HepG2 (cell line): ENCODE data around the gene ELAPOR1. TPM values are rescaled to one million over a fixed set of nuclear protein-coding genes. Genes with fewer than 3 reads are reported as not detected.
A peak's percentile ranks its signal among the peaks of the same experiment; 100 is the strongest.

ENCODE experiments used
- ADNP ChIP-seq: sonication (generic); formaldehyde crosslinking; IDR thresholded peaks from 2 replicates; pipeline ENCODE4 v1.4.0; 2020; ENCODE audit warnings: missing genetic modification reagents
- AGO2 ChIP-seq: fragments of 200-400 bp; formaldehyde crosslinking; optimal IDR thresholded peaks from 2 replicates; pipeline ENCODE3; 2017; ENCODE audit warnings: mild to moderate bottlenecking, low read depth, low read length, moderate library complexity
- CCDC6 ChIP-seq: sonication (generic); formaldehyde crosslinking; IDR thresholded peaks from 2 replicates; pipeline ENCODE4 v1.8.1; 2022; ENCODE audit warnings: mild to moderate bottlenecking, missing genetic modification reagents, moderate library complexity
- CEBPB ChIP-seq: IDR thresholded peaks from 2 replicates; pipeline ENCODE4 v1.6.1; 2011; ENCODE audit warnings: low read depth, low read length, improper control_type of control experiment, borderline replicate concordance
- GABPA ChIP-seq, 2 experiments: IDR thresholded peaks; 2 replicates each; pipeline ENCODE4 v1.6.1; 2011 to 2016; ENCODE audit warnings: low read depth in 2 of 2, low read length in 1 of 2, missing biosample characterization in 1 of 2, missing genetic modification characterization in 1 of 2
- GTF3A ChIP-seq: sonication (generic); formaldehyde crosslinking; conservative IDR thresholded peaks from 2 replicates; pipeline ENCODE4 v1.4.0; 2020; ENCODE audit warnings: mild to moderate bottlenecking, missing genetic modification reagents
- JARID2 ChIP-seq: sonication (generic); formaldehyde crosslinking; IDR thresholded peaks from 2 replicates; pipeline ENCODE4 v1.8.1; 2023; ENCODE audit warnings: missing genetic modification reagents, inconsistent platforms; ENCODE audit not compliant: insufficient replicate concordance
- NFKBIZ ChIP-seq: IDR thresholded peaks from 2 replicates; pipeline ENCODE4 v1.6.1; 2018; ENCODE audit warnings: missing genetic modification reagents, missing compliant biosample characterization
- ONECUT2 ChIP-seq: sonication (generic); formaldehyde crosslinking; IDR thresholded peaks from 2 replicates; pipeline ENCODE4 v1.4.0; 2020; ENCODE audit warnings: missing genetic modification reagents
- POLR2AphosphoS2 ChIP-seq: IDR thresholded peaks from 2 replicates; pipeline ENCODE4 v1.6.1; 2011; ENCODE audit warnings: low read depth, low read length, improper control_type of control experiment
- RBAK ChIP-seq: sonication (generic); formaldehyde crosslinking; IDR thresholded peaks from 2 replicates; pipeline ENCODE4 v1.5.1; 2020; ENCODE audit warnings: mild to moderate bottlenecking, missing genetic modification reagents
- SAP130 ChIP-seq: IDR thresholded peaks from 2 replicates; pipeline ENCODE4 v1.6.1; 2016; ENCODE audit warnings: low read depth
- ZBTB42 ChIP-seq: sonication (generic); formaldehyde crosslinking; IDR thresholded peaks from 2 replicates; pipeline ENCODE4 v1.5.0; 2020; ENCODE audit warnings: mild to moderate bottlenecking, missing genetic modification reagents
- ZFP62 ChIP-seq: sonication (generic); formaldehyde crosslinking; IDR thresholded peaks from 2 replicates; pipeline ENCODE4 v1.4.0; 2020; ENCODE audit warnings: missing genetic modification reagents
- ZFP82 ChIP-seq: sonication (generic); formaldehyde crosslinking; IDR thresholded peaks from 2 replicates; pipeline ENCODE4 v1.5.1; 2020; ENCODE audit warnings: mild to moderate bottlenecking, missing genetic modification reagents, borderline replicate concordance
- ZMYM3 ChIP-seq: sonication (generic); formaldehyde crosslinking; IDR thresholded peaks from 2 replicates; pipeline ENCODE4 v1.5.1; 2020; ENCODE audit warnings: mild to moderate bottlenecking, missing genetic modification reagents
- ZNF142 ChIP-seq: sonication (generic); formaldehyde crosslinking; IDR thresholded peaks from 2 replicates; pipeline ENCODE4 v1.4.0; 2020; ENCODE audit warnings: missing genetic modification reagents
- ZNF205 ChIP-seq: IDR thresholded peaks from 2 replicates; pipeline ENCODE4 v1.6.1; 2018; ENCODE audit warnings: missing biosample characterization, missing genetic modification reagents
- ZNF3 ChIP-seq: IDR thresholded peaks from 2 replicates; pipeline ENCODE4 v1.7.0; 2017; ENCODE audit warnings: inconsistent platforms
- ZNF607 ChIP-seq: sonication (generic); formaldehyde crosslinking; IDR thresholded peaks from 2 replicates; pipeline ENCODE4 v1.5.1; 2020; ENCODE audit warnings: missing genetic modification reagents, mild to moderate bottlenecking, borderline replicate concordance
- ZNF720 ChIP-seq: sonication (generic); formaldehyde crosslinking; IDR thresholded peaks from 2 replicates; pipeline ENCODE4 v1.4.0; 2020; ENCODE audit warnings: missing genetic modification reagents
- ZNF883 ChIP-seq: sonication (generic); formaldehyde crosslinking; IDR thresholded peaks from 2 replicates; pipeline ENCODE4 v1.5.1; 2020; ENCODE audit warnings: mild to moderate bottlenecking, missing genetic modification reagents; ENCODE audit errors: not compliant biosample characterization
- ZSCAN29 ChIP-seq: sonication (generic); formaldehyde crosslinking; conservative IDR thresholded peaks from 2 replicates; pipeline ENCODE4 v1.4.0; 2020; ENCODE audit warnings: mild to moderate bottlenecking, missing genetic modification reagents
- polyA plus RNA-seq, 8 experiments: library from polyadenylated mRNA; depleted of rRNA in 3 of 8; stranded (reverse) in 7 of 8; unstranded in 1 of 8; fragments of >200 nt; fragmentation: Illumina TruSeq in 4 of 8; extraction: Trizol in 4 of 8; gene quantifications; 2 replicates each; pipeline versions ENCODE4 v1.2.1 to v1.2.3, GENCODE V29; 2011 to 2016; ENCODE audit warnings: low read depth in 4 of 8, missing spikeins in 1 of 8, mixed read lengths in 1 of 8; ENCODE audit not compliant: insufficient read depth in 1 of 8
- total RNA-seq, 5 experiments: library from RNA; depleted of rRNA; stranded (reverse); fragments of >200 nt; fragmentation: Illumina TruSeq; extraction: Trizol; gene quantifications; 2 replicates each; pipeline ENCODE4 v1.2.3, GENCODE V29; 2016; ENCODE audit warnings: low read depth in 1 of 5
- TF ChIP-seq, protein P1 (sequence below): sonication (generic); formaldehyde crosslinking; IDR thresholded peaks from 2 replicates; pipeline ENCODE4; 2020; ENCODE audit warnings: missing genetic modification reagents, mild to moderate bottlenecking, borderline replicate concordance

The ELAPOR1 gene
- total and polyA plus RNA-seq, 2 of the 13 experiments (the other 11 are each of a cell fraction or from before 2014, with no cell fraction given): 0.13 to 0.20 TPM

- TF ChIP-seq GABPA (IDR thresholded peaks at IDR 0.05; ENCODE audit: low read depth, low read length) (no peak), GABPA (CRISPR knock-in tag; IDR thresholded peaks at IDR 0.05; ENCODE audit: low read depth) (no peak), ZFP62 (no peak), ZNF607 (no peak), ZSCAN29 (CRISPR knock-in tag) (0 out of 2 replicates have a peak, but pooled peaks have one; percentile 75), ZNF142 (no peak), ZNF883 (CRISPR knock-in tag) (no peak), ZNF205 (CRISPR knock-in tag) (no peak), ZBTB42 (no peak), JARID2 (CRISPR knock-in tag) (no peak), CCDC6 (CRISPR knock-in tag) (no peak), AGO2 (no peak), CEBPB (peak; percentile 32; the same call in 1 of the 2 replicates), ZMYM3 (CRISPR knock-in tag) (peak; percentile 100), SAP130 (CRISPR knock-in tag) (peak; percentile 50; the same call in 1 of the 2 replicates), ZNF720 (CRISPR knock-in tag) (no peak), GTF3A (no peak), ONECUT2 (CRISPR knock-in tag) (no peak), NFKBIZ (no peak), RBAK (CRISPR knock-in tag) (no peak), POLR2AphosphoS2 (no peak), ADNP (CRISPR knock-in tag) (peak; percentile 99), ZFP82 (no peak), ZNF3 (peak; percentile 58; the same call in 1 of the 2 replicates)
- TF ChIP-seq, protein P1, sequence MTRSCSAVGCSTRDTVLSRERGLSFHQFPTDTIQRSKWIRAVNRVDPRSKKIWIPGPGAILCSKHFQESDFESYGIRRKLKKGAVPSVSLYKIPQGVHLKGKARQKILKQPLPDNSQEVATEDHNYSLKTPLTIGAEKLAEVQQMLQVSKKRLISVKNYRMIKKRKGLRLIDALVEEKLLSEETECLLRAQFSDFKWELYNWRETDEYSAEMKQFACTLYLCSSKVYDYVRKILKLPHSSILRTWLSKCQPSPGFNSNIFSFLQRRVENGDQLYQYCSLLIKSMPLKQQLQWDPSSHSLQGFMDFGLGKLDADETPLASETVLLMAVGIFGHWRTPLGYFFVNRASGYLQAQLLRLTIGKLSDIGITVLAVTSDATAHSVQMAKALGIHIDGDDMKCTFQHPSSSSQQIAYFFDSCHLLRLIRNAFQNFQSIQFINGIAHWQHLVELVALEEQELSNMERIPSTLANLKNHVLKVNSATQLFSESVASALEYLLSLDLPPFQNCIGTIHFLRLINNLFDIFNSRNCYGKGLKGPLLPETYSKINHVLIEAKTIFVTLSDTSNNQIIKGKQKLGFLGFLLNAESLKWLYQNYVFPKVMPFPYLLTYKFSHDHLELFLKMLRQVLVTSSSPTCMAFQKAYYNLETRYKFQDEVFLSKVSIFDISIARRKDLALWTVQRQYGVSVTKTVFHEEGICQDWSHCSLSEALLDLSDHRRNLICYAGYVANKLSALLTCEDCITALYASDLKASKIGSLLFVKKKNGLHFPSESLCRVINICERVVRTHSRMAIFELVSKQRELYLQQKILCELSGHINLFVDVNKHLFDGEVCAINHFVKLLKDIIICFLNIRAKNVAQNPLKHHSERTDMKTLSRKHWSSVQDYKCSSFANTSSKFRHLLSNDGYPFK (CRISPR knock-in tag): peak; percentile 54; the same call in 1 of the 2 replicates
Measured at GRCh38 chr1:109156916-109157385, 43.0 kb downstream of the ELAPOR1 start (continued).
